Amniotic epithelial cell (primary cell): ENCODE data around the gene XRCC5.
A peak's percentile ranks its signal among the peaks of the same experiment; 100 is the strongest.
"Not testable (repeated sequence)": the region's sequence is repeated elsewhere in the genome, so short reads cannot be mapped to it uniquely, and the experiment has no call there.

Experiments
- DNase-seq: peaks from one replicate; pipeline ENCODE4 v3.0.0-alpha.2; 2010; ENCODE audit warnings: low read depth

The XRCC5 gene

GRCh38 chr2:216118474-216118873 is 9.3 kb downstream of the XRCC5 start:
- DNase-seq, result peak; percentile 36

- no peak for DNase-seq
These were observed 10.0 kb downstream of the XRCC5 start for GRCh38 chr2:216119146-216119545.

- DNase-seq, result no peak
These were observed 10.8 kb downstream of the XRCC5 start for GRCh38 chr2:216119986-216120385.

- DNase-seq, result no peak
These were observed 12.1 kb downstream of the XRCC5 start for GRCh38 chr2:216121255-216121654.

- peak; percentile 57 for DNase-seq
These were observed 17.8 kb downstream of the XRCC5 start for GRCh38 chr2:216126943-216127342.

- DNase-seq, result peak; percentile 81
These were observed 21.3 kb downstream of the XRCC5 start for GRCh38 chr2:216130346-216130971.

- peak; percentile 91 for DNase-seq
These were observed 22.2 kb downstream of the XRCC5 start for GRCh38 chr2:216131175-216131926.

GRCh38 chr2:216132585-216132984 is 23.4 kb downstream of the XRCC5 start:
- no peak for DNase-seq

GRCh38 chr2:216133397-216133796 is 24.2 kb downstream of the XRCC5 start:
- peak; percentile 95 for DNase-seq

GRCh38 chr2:216134958-216135541 is 25.9 kb downstream of the XRCC5 start:
- DNase-seq, result no peak

- DNase-seq, result peak; percentile 60
These were observed 30.7 kb downstream of the XRCC5 start for GRCh38 chr2:216139884-216140283.

GRCh38 chr2:216141516-216141915 is 32.4 kb downstream of the XRCC5 start:
- DNase-seq, result not testable (repeated sequence)

GRCh38 chr2:216142540-216142939 is 33.4 kb downstream of the XRCC5 start:
- DNase-seq, result peak; percentile 67

- DNase-seq, result no peak
These were observed 35.2 kb downstream of the XRCC5 start for GRCh38 chr2:216144372-216144771.

- no peak for DNase-seq
These were observed 35.7 kb downstream of the XRCC5 start for GRCh38 chr2:216144857-216145256.

- DNase-seq, result no peak
These were observed 37.4 kb downstream of the XRCC5 start for GRCh38 chr2:216146573-216146972.

- DNase-seq, result no peak
These were observed 38.3 kb downstream of the XRCC5 start for GRCh38 chr2:216147172-216148131.

- DNase-seq, result no peak
These were observed 39.8 kb downstream of the XRCC5 start for GRCh38 chr2:216148983-216149382.

- DNase-seq, result peak; percentile 58
These were observed 40.6 kb downstream of the XRCC5 start for GRCh38 chr2:216149741-216150140.

- no peak for DNase-seq
These were observed 42.3 kb downstream of the XRCC5 start for GRCh38 chr2:216151313-216152025.

- DNase-seq, result no peak
These were observed 46.8 kb downstream of the XRCC5 start for GRCh38 chr2:216155954-216156353.
